Mammary microvascular endothelial cell (primary cell): ENCODE results near the gene PCDH12. TPM values are rescaled to one million over a fixed set of nuclear protein-coding genes. Genes with fewer than 3 reads are reported as not detected.

Experiments used
- total RNA-seq: library from RNA; depleted of rRNA; stranded (reverse); fragments of >200 nt; gene quantifications from 2 replicates; pipeline ENCODE4 v1.2.3, GENCODE V29; 2015

Gene PCDH12
- total RNA-seq = 14.2 and 17.1 TPM in 2 replicates

DNA sequence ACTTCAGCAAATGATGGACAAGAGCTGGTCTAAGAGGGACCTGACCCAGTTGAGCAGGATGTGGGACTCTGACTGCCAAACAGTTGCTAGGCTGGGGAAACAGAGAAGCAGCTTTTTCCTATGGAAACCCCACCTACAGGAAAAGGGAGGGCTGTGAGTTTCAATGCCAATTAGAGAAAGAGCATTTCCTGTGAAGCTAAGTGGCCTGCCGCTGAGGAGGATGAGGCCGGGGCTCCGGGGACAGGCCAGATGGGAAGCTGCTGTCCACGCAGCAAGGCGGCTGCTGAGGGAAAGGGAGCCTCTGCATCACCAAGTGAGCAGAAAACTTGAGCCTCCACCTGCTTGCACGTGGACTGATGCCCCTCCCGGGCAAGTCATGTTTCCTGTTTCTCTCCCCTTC, at the start of gene PCDH12:
TSS of gene PCDH12 (minus strand) at position 90 of the 400 bp plus-strand sequence. CDS start 351 bp downstream, outside the sequence.

DNA sequence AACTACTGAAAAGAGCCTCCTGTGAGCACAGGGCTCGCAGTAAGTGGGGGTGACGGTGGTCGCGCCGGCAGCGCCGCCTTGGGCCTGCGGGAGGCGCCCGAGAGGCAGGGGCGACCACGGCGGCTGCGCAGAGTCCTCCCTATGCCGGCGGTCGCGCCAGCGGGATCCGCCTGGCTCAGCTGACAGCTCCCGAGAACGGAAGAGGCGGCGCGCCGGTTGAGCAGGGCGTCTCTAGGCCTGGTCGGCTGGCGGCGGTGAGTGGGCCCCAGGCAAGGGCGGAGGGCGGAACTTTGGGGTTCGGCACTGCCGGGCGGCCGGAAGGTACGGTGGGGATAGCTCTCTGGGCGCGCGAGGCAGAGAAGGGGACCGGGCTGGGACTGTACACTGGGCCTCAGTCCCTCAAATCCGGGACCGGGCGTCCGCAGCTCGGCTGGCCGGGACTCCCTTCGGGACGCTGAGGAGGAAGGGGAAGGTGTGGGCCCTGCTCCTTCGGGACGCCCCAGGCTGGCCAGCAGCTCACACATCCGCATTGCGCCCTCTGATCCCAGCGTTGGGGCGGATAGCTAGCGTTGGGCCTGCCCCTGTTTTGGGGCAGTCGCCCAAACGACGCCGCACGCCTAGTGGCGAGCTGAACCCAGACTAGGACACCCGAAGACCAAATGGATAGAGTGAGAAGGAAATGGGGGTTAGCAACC, 11.1 kb upstream of the PCDH12 start, which contains the start of gene RNF14:
TSS of gene RNF14 (plus strand) at position 192 of the 695 bp plus-strand sequence. CDS start 4,484 bp downstream, outside the sequence.

DNA sequence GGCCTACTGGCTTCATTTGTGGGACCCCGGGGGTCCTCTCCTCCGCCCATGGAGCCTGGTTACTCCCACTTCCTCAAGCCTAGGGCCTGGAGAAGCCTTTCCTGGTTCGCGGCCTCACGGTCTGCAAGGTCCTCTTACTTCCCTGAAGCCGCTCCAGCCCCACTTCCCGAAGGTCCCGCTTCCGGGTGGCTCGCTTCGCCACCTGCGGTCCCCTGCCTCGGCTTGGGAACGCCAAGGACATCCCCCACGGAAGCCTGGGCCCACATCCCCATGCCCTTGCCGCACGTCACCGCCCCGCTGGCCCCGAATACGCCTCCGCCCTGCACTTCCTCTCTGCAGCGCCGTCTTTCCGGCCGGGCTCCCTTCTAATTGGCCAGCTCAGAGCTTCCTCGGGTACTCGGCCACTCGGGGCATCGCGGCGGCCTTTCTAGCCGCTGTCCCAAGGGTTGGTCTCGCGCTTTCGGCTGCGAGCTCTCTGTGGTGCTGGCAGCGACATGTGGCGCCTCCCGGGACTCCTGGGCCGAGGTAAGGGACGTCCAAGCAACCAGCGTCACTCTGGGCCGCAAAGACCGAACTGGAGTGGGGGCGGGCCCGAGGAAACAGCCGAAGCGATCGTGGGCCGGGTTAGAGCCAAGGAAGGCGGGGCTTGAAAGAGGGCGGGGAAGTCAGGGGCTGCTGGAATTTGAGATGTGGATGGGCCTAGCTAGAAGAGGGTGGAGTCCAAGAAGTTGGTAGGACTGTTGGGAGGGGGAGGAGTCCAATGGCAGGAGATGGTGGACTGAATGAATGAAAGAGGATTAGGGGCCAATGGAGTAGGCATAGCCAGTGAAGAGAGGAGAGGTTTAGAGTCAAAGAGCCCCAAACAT, 34.3 kb downstream of the PCDH12 start, which contains the start of gene DELE1:
TSS of gene DELE1 (plus strand) at position 424 of the 866 bp plus-strand sequence. CDS start at position 495, 71 bp downstream.

Other genes starting within 250 kb of the PCDH12 start
- gene PCDH1, start 79.8 kb downstream of the PCDH12 start, total RNA-seq = 155 and 167 TPM in 2 replicates
- gene DELE1, start 34.3 kb downstream of the PCDH12 start, total RNA-seq = 56.4 and 58.5 TPM in 2 replicates
- gene RNF14, start 10.9 kb upstream of the PCDH12 start, total RNA-seq = 49.3 and 67.2 TPM in 2 replicates
- 65.4 and 79.2 TPM in 2 replicates for gene GNPDA1, start 54.8 kb upstream of the PCDH12 start, total RNA-seq
- 53.1 and 60.2 TPM in 2 replicates for gene NDFIP1, start 150.6 kb upstream of the PCDH12 start, total RNA-seq